OCI-LY1 (cell line): ENCODE data around the gene CSAD.

Experiments
- H2AFZ ChIP-seq: fragments of 200-600 bp; sonication (generic), shearing (Covaris generic); 2 replicates; pipeline ENCODE4 v1.6.0; 2014; ENCODE audit warnings: antibody characterized with exemption, mild to moderate bottlenecking, low read length
- H3F3A ChIP-seq: fragments of 200-600 bp; sonication (generic), shearing (Covaris generic); 2 replicates; pipeline ENCODE4 v1.6.0; 2014; ENCODE audit warnings: mild to moderate bottlenecking, antibody characterized with exemption, low read length, moderate library complexity; ENCODE audit not compliant: insufficient read depth
- H3K27ac ChIP-seq: fragments of 200-600 bp; sonication (generic); 2 replicates; pipeline ENCODE4 v1.5.1; 2014; ENCODE audit warnings: low read length, mixed run types, mild to moderate bottlenecking, low read depth; ENCODE audit not compliant: poor library complexity, severe bottlenecking
- H3K27me3 ChIP-seq: fragments of 200-600 bp; sonication (generic); 2 replicates; pipeline ENCODE4 v1.6.0; 2014; ENCODE audit warnings: antibody characterized with exemption, mild to moderate bottlenecking, low read length, moderate library complexity; ENCODE audit not compliant: insufficient read depth
- H3K36me3 ChIP-seq: fragments of 200-600 bp; sonication (generic); 2 replicates; pipeline ENCODE4 v1.6.1; 2014; ENCODE audit warnings: mild to moderate bottlenecking, antibody characterized with exemption, low read length, moderate library complexity, mixed read lengths; ENCODE audit not compliant: insufficient read depth
- H3K4me1 ChIP-seq: fragments of 200-600 bp; sonication (generic); 2 replicates; pipeline ENCODE4 v1.5.1; 2014; ENCODE audit warnings: mild to moderate bottlenecking, low read length, moderate library complexity; ENCODE audit not compliant: insufficient read depth, severe bottlenecking
- H3K4me2 ChIP-seq: fragments of 200-600 bp; sonication (generic), shearing (Covaris generic); 2 replicates; pipeline ENCODE4 v1.6.1; 2014; ENCODE audit warnings: low read length
- H3K4me3 ChIP-seq: fragments of 200-600 bp; sonication (generic); 2 replicates; pipeline ENCODE4 v1.5.1; 2014; ENCODE audit warnings: low read length, low read depth, mild to moderate bottlenecking, mixed read lengths; ENCODE audit not compliant: poor library complexity, severe bottlenecking
- H3K79me2 ChIP-seq: fragments of 200-600 bp; shearing (Covaris generic); 2 replicates; pipeline ENCODE4 v1.6.1; 2016; ENCODE audit warnings: mixed run types, low read length, mixed read lengths; ENCODE audit not compliant: insufficient read depth
- H3K9ac ChIP-seq: fragments of 200-600 bp; sonication (generic), shearing (Covaris generic); 2 replicates; pipeline ENCODE4 v1.6.1; 2014; ENCODE audit warnings: mild to moderate bottlenecking, low read length, mixed read lengths
- H3K9me2 ChIP-seq: fragments of 200-600 bp; sonication (generic), shearing (Covaris generic); 2 replicates; pipeline ENCODE4 v1.6.1; 2014; ENCODE audit warnings: low read depth, mild to moderate bottlenecking, low read length, mixed read lengths
- H3K9me3 ChIP-seq: fragments of 200-600 bp; shearing (Covaris generic); 2 replicates; pipeline ENCODE4 v1.6.1; 2014; ENCODE audit warnings: low read length, mixed read lengths
- H4K20me1 ChIP-seq: fragments of 200-600 bp; sonication (generic), shearing (Covaris generic); 2 replicates; pipeline ENCODE4 v1.6.0; 2016; ENCODE audit warnings: mild to moderate bottlenecking, low read length; ENCODE audit not compliant: insufficient read depth
- CTCF ChIP-seq: fragments of 200-600 bp; sonication (generic), shearing (Covaris generic); IDR thresholded peaks from 2 replicates; pipeline ENCODE4 v1.5.1; 2017; ENCODE audit warnings: mild to moderate bottlenecking, antibody characterized with exemption, low read length, moderate library complexity, mixed read lengths
- EZH2 ChIP-seq: fragments of 200-600 bp; sonication (generic), shearing (Covaris generic); IDR thresholded peaks from 2 replicates; pipeline ENCODE4 v1.8.0; 2017; ENCODE audit warnings: borderline replicate concordance, mixed run types, mild to moderate bottlenecking, antibody characterized with exemption, low read length, moderate library complexity, mixed read lengths

CSAD gene

GRCh38 chr12:53180220-53180930, at the start of gene CSAD, which contains the start of gene ZNF740:
TSS of gene CSAD (minus strand) at chr12:53180925. CDS start at chr12:53173470, 7,455 bp downstream.
TSS of gene ZNF740 (plus strand) at chr12:53180722. CDS start at chr12:53181984, 1,262 bp downstream.
- no peak for TF ChIP-seq EZH2
- H3K4me3 ChIP-seq: peak within 1 kb of the TSS; percentile 76
- peak within 1 kb of the TSS; percentile 82; the same call in 1 of the 2 replicates for H2AFZ ChIP-seq
- H3K36me3 ChIP-seq: peaks cover 39% of the 10 kb centered on the region
- H3K27me3 ChIP-seq: no peaks in the 10 kb centered on the region
- no peaks in the 10 kb centered on the region for H3F3A ChIP-seq
- H3K9ac ChIP-seq: peak within 1 kb of the TSS; percentile 86
- peak within 1 kb of the TSS; percentile 97 for H3K4me2 ChIP-seq
- peaks cover 34% of the 10 kb centered on the region for H3K4me1 ChIP-seq
- no peaks in the 10 kb centered on the region; the same call in 1 of the 2 replicates for H3K79me2 ChIP-seq
- H3K9me2 ChIP-seq: no peaks in the 10 kb centered on the region
- H4K20me1 ChIP-seq: no peaks in the 10 kb centered on the region
- H3K27ac ChIP-seq: peak within 1 kb of the TSS; percentile 86
- no peaks in the 10 kb centered on the region for H3K9me3 ChIP-seq

- TF ChIP-seq EZH2: no peak
- TF ChIP-seq CTCF: no peak
- Histone ChIP-seq H3K27me3 (peaks cover 3% of the 10 kb centered on the region; the same call in 1 of the 2 replicates), H4K20me1 (no peaks in the 10 kb centered on the region), H3K4me1 (peaks cover 6% of the 10 kb centered on the region), H3K9me3 (no peaks in the 10 kb centered on the region), H3K4me3 (no peak overlapping the region), H3K9me2 (no peaks in the 10 kb centered on the region), H3F3A (no peaks in the 10 kb centered on the region), H3K79me2 (no peaks in the 10 kb centered on the region), H3K4me2 (no peak overlapping the region), H3K36me3 (no peaks in the 10 kb centered on the region), H3K9ac (no peak overlapping the region), H2AFZ (no peak overlapping the region), H3K27ac (no peak overlapping the region)
These were observed 49.6 kb upstream of the CSAD start for GRCh38 chr12:53230108-53230845.

GRCh38 chr12:53229454-53229853, 48.7 kb upstream of the CSAD start:
- Histone ChIP-seq H3K9me3 (no peaks in the 10 kb centered on the region), H3K27ac (no peak overlapping the region), H3K9me2 (no peaks in the 10 kb centered on the region), H4K20me1 (no peaks in the 10 kb centered on the region), H3K27me3 (peaks cover 3% of the 10 kb centered on the region; the same call in 1 of the 2 replicates), H3K9ac (no peak overlapping the region), H3F3A (no peaks in the 10 kb centered on the region), H3K4me1 (peaks cover 6% of the 10 kb centered on the region), H2AFZ (no peak overlapping the region), H3K36me3 (no peaks in the 10 kb centered on the region), H3K4me2 (no peak overlapping the region), H3K4me3 (no peak overlapping the region), H3K79me2 (no peaks in the 10 kb centered on the region)
- no peak for TF ChIP-seq EZH2
- TF ChIP-seq CTCF: no peak
